ENCODE data around the gene PORCN. TPM values are rescaled to one million over a fixed set of nuclear protein-coding genes. Genes with fewer than 3 reads are reported as not detected.
"Not testable (repeated sequence)": the region's sequence is repeated elsewhere in the genome, so short reads cannot be mapped to it uniquely, and the experiment has no call there.

Gene PORCN
- total and polyA plus RNA-seq, 9 donors: 7.6 to 13.9 (median 9.9) TPM

GRCh38 chrX:48541140-48541814, 32.5 kb downstream of the PORCN start:
- no peak overlapping the region for H3K4me3 ChIP-seq
- H3K4me1 ChIP-seq (ENCODE audit: insufficient read depth): no peaks in the 10 kb centered on the region
- TF ChIP-seq POLR2A (IDR thresholded peaks at IDR 0.05): no peak
- no peak for TF ChIP-seq EP300 (IDR thresholded peaks at IDR 0.05)
- no peak for TF ChIP-seq CTCF (IDR thresholded peaks at IDR 0.05)
- intact Hi-C loops (cut with DNase I): no loop called here
- WGBS, 3 donors: 78 to 84% (median 81%) methylated on average over 10 of the region's 10 CpGs
- no peaks in the 10 kb centered on the region for H3K27me3 ChIP-seq
- DNase-seq: no peak
- H3K9me3 ChIP-seq: no peaks in the 10 kb centered on the region
- H3K27ac ChIP-seq: no peak overlapping the region
- H3K36me3 ChIP-seq: no peaks in the 10 kb centered on the region

DNA sequence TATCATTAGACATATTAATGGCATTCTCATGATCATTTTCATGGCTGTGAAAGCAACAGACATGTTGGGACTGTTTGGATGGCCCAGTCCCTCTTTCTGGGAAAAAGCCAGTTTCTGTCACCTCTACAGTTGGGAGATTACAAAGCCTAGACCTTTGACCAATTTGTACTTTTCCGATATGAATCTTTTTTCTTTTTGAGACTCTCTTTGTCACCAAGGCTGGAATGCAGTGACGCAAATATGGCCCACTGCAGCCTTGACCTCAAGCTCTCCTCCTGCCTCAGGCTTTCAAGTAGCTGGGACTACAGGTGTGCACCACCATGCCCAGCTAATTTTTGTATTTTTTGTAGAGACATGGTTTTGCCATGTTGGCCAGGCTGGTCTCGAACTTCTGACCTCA, 40.1 kb downstream of the PORCN start:
- intact Hi-C loops (cut with DNase I): no loop called here
- H3K36me3 ChIP-seq: no peaks in the 10 kb centered on the region
- no peak for DNase-seq
- WGBS, 3 donors: 87 to 93% (median 88%) methylated on average over 3 of the region's 3 CpGs
- TF ChIP-seq POLR2A (IDR thresholded peaks at IDR 0.05): no peak
- TF ChIP-seq CTCF (IDR thresholded peaks at IDR 0.05): no peak
- TF ChIP-seq EP300 (IDR thresholded peaks at IDR 0.05): no peak
- H3K27me3 ChIP-seq: no peaks in the 10 kb centered on the region
- no peak overlapping the region for H3K27ac ChIP-seq
- H3K4me3 ChIP-seq: no peak overlapping the region
- H3K9me3 ChIP-seq: no peaks in the 10 kb centered on the region
- H3K4me1 ChIP-seq (ENCODE audit: insufficient read depth): no peaks in the 10 kb centered on the region

DNA sequence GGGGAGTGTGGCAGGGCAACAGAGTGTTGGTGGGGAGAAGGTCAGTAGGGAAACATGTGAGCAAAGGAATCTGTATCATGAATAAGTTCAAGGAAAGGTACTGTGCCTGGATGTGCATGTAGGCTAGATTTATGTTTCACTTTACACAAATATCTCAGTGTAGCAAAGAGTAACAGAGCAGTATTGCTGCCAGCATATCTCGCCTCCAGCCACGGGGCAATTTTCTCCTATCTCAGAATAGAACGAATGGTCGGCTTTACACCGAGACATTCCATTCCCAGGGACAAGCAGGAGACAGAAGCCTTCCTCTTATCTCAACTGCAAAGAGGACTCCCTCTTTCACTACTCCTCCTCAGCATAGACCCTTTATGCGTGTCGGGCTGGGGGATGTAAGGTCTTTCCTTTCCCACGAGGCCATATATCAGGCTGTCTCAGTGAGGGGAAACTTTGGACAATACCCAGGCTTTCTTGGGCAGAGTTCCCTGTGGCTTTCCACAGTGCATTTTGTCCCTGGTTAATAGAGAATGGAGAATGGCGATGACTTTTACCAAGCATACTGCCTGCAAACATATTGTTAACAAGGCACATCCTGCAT, 47.0 kb downstream of the PORCN start:
- H3K9me3 ChIP-seq; H3K27ac ChIP-seq; H3K36me3 ChIP-seq; H3K4me1 ChIP-seq (ENCODE audit: insufficient read depth); H3K27me3 ChIP-seq; H3K4me3 ChIP-seq: not testable (repeated sequence)
- 53 to 58% (median 55%) methylated on average over 9 of the region's 9 CpGs for WGBS, 3 donors
- DNase-seq: peak in 1 of 5 donors; percentile 26
- intact Hi-C loops (cut with DNase I): loop anchor here in 1 of 4 donors (10.0 kb wide), 1 partner anchor 471 kb away; no protein-coding TSS in a partner anchor

DNA sequence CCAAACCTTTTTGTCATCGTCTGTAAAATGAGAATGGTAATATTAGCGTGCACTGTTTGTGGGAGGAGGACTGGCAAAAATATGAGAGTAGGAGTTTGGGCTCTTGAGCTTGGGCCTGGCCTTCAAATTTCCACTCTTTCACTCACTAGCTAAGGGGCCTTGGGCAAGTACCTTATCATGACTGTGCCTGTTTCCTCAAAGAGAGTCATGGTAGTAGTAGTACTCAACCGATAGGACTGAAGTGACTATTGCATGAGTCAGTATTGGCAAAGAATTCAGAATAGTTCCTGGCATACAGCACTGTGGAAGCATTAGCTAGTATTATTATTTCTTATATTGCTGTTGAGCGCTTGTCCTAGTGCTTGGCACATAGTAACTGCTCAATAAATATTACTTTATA, 49.5 kb downstream of the PORCN start:
- H3K36me3 ChIP-seq: no peaks in the 10 kb centered on the region
- intact Hi-C loops (cut with DNase I): loop anchor here in 1 of 4 donors (10.0 kb wide), 1 partner anchor 473 kb away; no protein-coding TSS in a partner anchor
- H3K27me3 ChIP-seq: no peaks in the 10 kb centered on the region
- H3K9me3 ChIP-seq: no peaks in the 10 kb centered on the region
- no peak for DNase-seq
- H3K4me1 ChIP-seq (ENCODE audit: insufficient read depth): no peaks in the 10 kb centered on the region
- TF ChIP-seq EP300 (IDR thresholded peaks at IDR 0.05) (no peak), CTCF (IDR thresholded peaks at IDR 0.05) (no peak)
- H3K4me3 ChIP-seq: no peak overlapping the region
- 63 to 74% (median 70%) methylated on average over 4 of the region's 4 CpGs for WGBS, 3 donors
- H3K27ac ChIP-seq: no peak overlapping the region

DNA sequence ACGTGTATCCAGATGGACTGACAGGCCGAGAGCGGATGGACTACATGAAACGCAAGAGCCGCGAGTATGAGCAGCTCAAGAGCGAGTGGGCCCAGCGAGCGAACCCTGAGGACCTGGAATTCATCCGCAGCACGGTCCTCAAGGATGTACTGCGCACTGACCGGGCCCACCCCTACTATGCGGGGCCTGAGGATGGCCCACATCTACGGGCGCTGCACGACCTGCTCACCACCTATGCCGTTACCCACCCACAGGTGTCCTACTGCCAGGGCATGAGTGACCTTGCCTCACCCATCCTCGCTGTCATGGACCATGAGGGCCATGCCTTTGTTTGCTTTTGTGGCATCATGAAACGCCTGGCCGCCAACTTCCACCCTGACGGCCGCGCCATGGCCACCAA, 50.8 kb downstream of the PORCN start:
- no peak overlapping the region for H3K27ac ChIP-seq
- no peaks in the 10 kb centered on the region for H3K36me3 ChIP-seq
- DNase-seq: peak in 1 of 5 donors; percentile 29
- TF ChIP-seq POLR2A (IDR thresholded peaks at IDR 0.05): no peak
- no peak for TF ChIP-seq CTCF (IDR thresholded peaks at IDR 0.05)
- TF ChIP-seq EP300 (IDR thresholded peaks at IDR 0.05): no peak
- intact Hi-C loops (cut with DNase I): loop anchor here in 1 of 4 donors (10.0 kb wide), 1 partner anchor 475 kb away; no protein-coding TSS in a partner anchor
- H3K4me3 ChIP-seq: no peak overlapping the region
- H3K27me3 ChIP-seq: no peaks in the 10 kb centered on the region
- no peaks in the 10 kb centered on the region for H3K9me3 ChIP-seq
- no peaks in the 10 kb centered on the region for H3K4me1 ChIP-seq (ENCODE audit: insufficient read depth)
- WGBS, 3 donors: 92 to 94% (median 93%) methylated on average over 24 of the region's 24 CpGs

All from ovary (tissue), 9 donors.